CD4-positive, CD25-positive, alpha-beta regulatory T cell (primary cell): ENCODE results near the gene UBE2L6. TPM values are rescaled to one million over a fixed set of nuclear protein-coding genes. Genes with fewer than 3 reads are reported as not detected.

Experiments
- ATAC-seq, 2 donors: fragments of 150-1000 bp; cut with Tn5 transposase; one replicate each; pipeline ENCODE4 v1.10.0; 2021; ENCODE audit warnings: low read depth in 2 of 2, moderate number of reproducible peaks in 2 of 2, moderate library complexity in 1 of 2
- DNase-seq, 3 donors: peaks; one replicate each; pipeline versions ENCODE4 v3.0.0 to v3.0.0-alpha.2; 2012 to 2022; ENCODE audit warnings: mixed read lengths in 1 of 3
- H3K27ac ChIP-seq: one replicate; pipeline ENCODE4 v1.7.0; 2013; ENCODE audit warnings: mild to moderate bottlenecking, low read length; ENCODE audit not compliant: insufficient read depth, poor library complexity, severe bottlenecking
- H3K27me3 ChIP-seq: one replicate; pipeline ENCODE4 v1.7.0; 2013; ENCODE audit warnings: low read length; ENCODE audit not compliant: control insufficient read depth, insufficient read depth
- H3K36me3 ChIP-seq: one replicate; pipeline ENCODE4 v1.7.0; 2013; ENCODE audit warnings: mild to moderate bottlenecking, low read length, moderate library complexity; ENCODE audit not compliant: control insufficient read depth, insufficient read depth
- H3K4me1 ChIP-seq: 2 replicates; pipeline ENCODE4 v1.7.0; 2013; ENCODE audit warnings: mild to moderate bottlenecking, low read length; ENCODE audit not compliant: insufficient read depth, control insufficient read depth, poor library complexity, severe bottlenecking
- H3K4me3 ChIP-seq: one replicate; pipeline ENCODE4 v1.7.0; 2013; ENCODE audit warnings: low read depth, mild to moderate bottlenecking, low read length, moderate library complexity
- H3K9me3 ChIP-seq, 2 experiments: 1 replicate in 1 of 2; 2 replicates in 1 of 2; pipeline ENCODE4 v1.7.0; 2013; ENCODE audit warnings: low read length in 2 of 2, mild to moderate bottlenecking in 1 of 2, moderate library complexity in 1 of 2; ENCODE audit not compliant: control insufficient read depth in 2 of 2
- H3K27ac Mint-ChIP-seq, 3 donors: one replicate each; pipeline ENCODE4 v1.8.0; 2020 to 2022; ENCODE audit warnings: mild to moderate bottlenecking in 3 of 3, mixed read lengths in 3 of 3, moderate library complexity in 2 of 3
- H3K27me3 Mint-ChIP-seq: one replicate; pipeline ENCODE4 v1.8.0; 2022; ENCODE audit warnings: mild to moderate bottlenecking, mixed read lengths
- H3K36me3 Mint-ChIP-seq: one replicate; pipeline ENCODE4 v1.8.0; 2020; ENCODE audit warnings: mixed read lengths
- H3K4me1 Mint-ChIP-seq, 4 donors: one replicate each; pipeline ENCODE4 v1.8.0; 2020 to 2022; ENCODE audit warnings: mixed read lengths in 4 of 4, mild to moderate bottlenecking in 1 of 4
- H3K4me3 Mint-ChIP-seq, 4 donors: one replicate each; pipeline ENCODE4 v1.8.0; 2020 to 2022; ENCODE audit warnings: mild to moderate bottlenecking in 4 of 4, mixed read lengths in 4 of 4, moderate library complexity in 3 of 4
- H3K9me3 Mint-ChIP-seq, 7 donors: one replicate each; pipeline ENCODE4 v1.8.0; 2020 to 2022; ENCODE audit warnings: mixed read lengths in 7 of 7, mild to moderate bottlenecking in 3 of 7, moderate library complexity in 2 of 7
- polyA plus RNA-seq, 4 donors: library from polyadenylated mRNA; unstranded; fragments of 300-500 nt; fragmentation: Illumina TruSeq; gene quantifications; one replicate each; pipeline ENCODE4 v1.2.3, GENCODE V29; 2021
- total RNA-seq: library from RNA; stranded (reverse); gene quantifications from one replicate; pipeline ENCODE4 v1.2.3, GENCODE V29; 2022

The UBE2L6 gene
- total and polyA plus RNA-seq, 5 donors from 2014 or later, result 103 to 406 (median 292) TPM

DNA sequence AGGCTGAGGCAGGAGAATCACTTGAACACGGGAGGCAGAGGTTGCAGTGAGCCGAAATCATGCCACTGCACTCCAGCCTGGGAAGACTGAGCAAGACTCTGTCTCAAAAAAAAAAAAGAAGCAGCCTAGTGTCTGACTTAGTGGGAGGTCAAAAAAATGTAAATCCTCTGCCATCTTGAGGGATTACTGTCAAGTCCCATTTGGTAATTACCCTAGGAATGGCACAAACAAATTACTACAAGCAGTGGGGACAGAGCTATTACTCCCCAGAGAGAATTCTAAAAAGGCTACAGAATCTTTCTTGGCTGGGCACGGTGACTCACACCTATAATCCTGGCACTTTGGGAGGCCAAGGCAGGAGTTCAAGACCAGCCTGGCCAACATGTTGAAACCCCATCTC, 33.8 kb upstream of the UBE2L6 start:
- no peak for ATAC-seq
- Histone ChIP-seq H3K9me3 (no peaks in the 10 kb centered on the region), H3K27ac (no peak overlapping the region)

DNA sequence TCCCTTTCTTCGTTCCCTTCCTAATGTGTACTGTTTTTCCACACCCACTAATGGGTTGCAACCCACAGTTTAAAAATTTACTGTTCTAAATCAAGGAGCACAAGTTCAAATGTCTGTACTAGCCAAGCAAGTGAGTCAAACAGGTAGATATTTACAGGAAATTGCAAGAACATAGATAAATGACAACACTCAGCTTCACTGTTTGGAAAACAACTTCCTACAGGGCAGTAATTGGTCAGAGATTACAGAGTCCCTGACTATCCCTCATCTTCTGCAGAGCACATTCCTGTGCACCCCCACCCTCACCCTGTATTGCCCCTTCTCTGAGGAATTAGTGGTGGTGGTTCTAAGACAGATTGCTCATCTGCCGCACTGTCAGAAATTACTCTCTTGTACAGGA, 31.9 kb upstream of the UBE2L6 start:
- peaks cover 25% of the 10 kb centered on the region for H3K27me3 Mint-ChIP-seq
- no peaks in the 10 kb centered on the region for H3K4me1 ChIP-seq
- no peaks in the 10 kb centered on the region for H3K36me3 ChIP-seq
- no peak overlapping the region for H3K4me3 ChIP-seq
- H3K9me3 Mint-ChIP-seq, result peaks cover 0 to 7% (median 0%) of the 10 kb centered on the region in 7 donors
- no peak for DNase-seq
- no peak overlapping the region for H3K27ac Mint-ChIP-seq
- H3K27me3 ChIP-seq, result peaks cover 15% of the 10 kb centered on the region
- H3K9me3 ChIP-seq, result no peaks in the 10 kb centered on the region
- H3K27ac ChIP-seq, result no peak overlapping the region
- ATAC-seq, result no peak
- no peak overlapping the region for H3K4me3 Mint-ChIP-seq
- H3K36me3 Mint-ChIP-seq, result no peaks in the 10 kb centered on the region
- H3K4me1 Mint-ChIP-seq, result peaks cover 0 to 2% (median 0%) of the 10 kb centered on the region in 4 donors

More for the DNA sequence above, 33.8 kb upstream of the UBE2L6 start:
- Histone ChIP-seq H3K36me3 (no peaks in the 10 kb centered on the region), H3K4me3 (no peak overlapping the region), H3K4me1 (no peaks in the 10 kb centered on the region), H3K27me3 (peaks cover 13% of the 10 kb centered on the region)
- peaks cover 20% of the 10 kb centered on the region for H3K27me3 Mint-ChIP-seq
- H3K4me1 Mint-ChIP-seq, result peaks cover 0 to 6% (median 0%) of the 10 kb centered on the region in 4 donors
- no peak overlapping the region for H3K27ac Mint-ChIP-seq
- H3K4me3 Mint-ChIP-seq, result no peak overlapping the region
- no peak for DNase-seq
- H3K9me3 Mint-ChIP-seq, result peaks cover 0 to 8% (median 0%) of the 10 kb centered on the region in 7 donors
- no peaks in the 10 kb centered on the region for H3K36me3 Mint-ChIP-seq

DNA sequence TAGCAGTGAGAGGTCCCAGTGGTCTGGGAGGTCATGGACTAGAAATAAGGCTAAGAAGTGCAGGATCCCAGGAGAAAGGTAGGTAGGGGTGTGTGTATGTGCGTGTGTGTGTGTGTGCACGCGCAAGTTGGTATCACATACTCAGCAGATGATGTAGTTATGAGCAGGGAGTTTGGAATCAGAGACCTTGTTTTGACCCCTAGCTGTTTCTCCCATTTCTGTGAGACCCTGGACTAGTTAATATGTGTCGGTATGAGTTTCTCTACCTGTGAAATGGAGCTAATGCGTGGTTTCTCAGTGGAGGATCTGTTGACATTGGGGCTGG, 31.3 kb upstream of the UBE2L6 start:
- ATAC-seq, result no peak
- Mint-ChIP-seq H3K4me1 (no peaks in the 10 kb centered on the region), H3K27me3 (peaks cover 30% of the 10 kb centered on the region), H3K4me3 (no peak overlapping the region), H3K36me3 (no peaks in the 10 kb centered on the region), H3K27ac (no peak overlapping the region), H3K9me3 (peaks cover 0 to 7% (median 0%) of the 10 kb centered on the region in 7 donors)
- H3K4me3 ChIP-seq, result no peak overlapping the region
- peaks cover 15% of the 10 kb centered on the region for H3K27me3 ChIP-seq
- no peaks in the 10 kb centered on the region for H3K36me3 ChIP-seq
- no peaks in the 10 kb centered on the region for H3K4me1 ChIP-seq
- no peaks in the 10 kb centered on the region for H3K9me3 ChIP-seq
- no peak for DNase-seq
- no peak overlapping the region for H3K27ac ChIP-seq

DNA sequence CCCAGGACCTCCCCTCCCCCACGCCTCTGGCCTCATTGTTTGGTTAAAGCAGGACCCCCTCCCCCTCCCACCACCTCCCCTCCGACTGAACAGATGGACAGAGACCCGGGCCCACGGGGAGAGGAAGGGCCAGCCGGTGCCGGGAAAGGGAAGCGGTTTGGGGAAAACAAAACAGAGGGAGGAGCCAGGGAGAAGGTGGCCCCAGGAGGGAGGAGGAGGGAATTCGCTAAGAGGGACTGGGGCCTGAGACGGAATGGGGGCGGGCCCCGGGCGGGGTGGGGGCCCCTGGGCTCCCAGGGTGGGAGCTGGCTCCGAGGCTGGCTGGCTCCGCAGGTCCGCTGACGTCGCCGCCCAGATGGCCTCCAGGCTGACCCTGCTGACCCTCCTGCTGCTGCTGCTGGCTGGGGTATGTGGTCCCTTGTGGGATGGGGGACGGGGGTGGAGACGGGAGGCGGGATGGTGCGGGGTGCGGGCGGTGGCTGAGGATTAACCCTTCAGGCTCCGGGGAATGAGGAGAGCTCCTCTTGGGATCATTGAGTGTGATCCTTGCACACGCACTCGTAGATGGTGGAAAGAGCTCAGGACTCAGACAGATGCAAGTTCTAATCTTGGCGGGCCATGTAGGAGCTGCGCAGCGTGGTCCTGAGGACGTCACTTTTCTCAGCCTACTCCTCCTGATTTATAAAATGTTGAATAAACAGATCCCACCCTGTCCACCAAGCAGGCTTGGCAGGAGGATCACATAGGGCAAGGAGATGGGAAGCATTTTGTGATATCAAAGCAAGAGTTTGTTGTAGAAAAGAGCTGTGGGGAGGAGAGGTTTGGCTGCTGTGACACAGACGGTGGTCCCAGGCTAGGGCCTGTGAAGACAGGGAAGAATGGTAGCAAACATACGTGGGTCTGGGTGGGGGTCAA, 30.7 kb upstream of the UBE2L6 start:
- no peak overlapping the region for H3K4me3 Mint-ChIP-seq
- peaks cover 33% of the 10 kb centered on the region for H3K27me3 Mint-ChIP-seq

GRCh38 chr11:57597461-57597915, 30.0 kb upstream of the UBE2L6 start, which contains the start of gene SERPING1:
SERPING1 (plus strand) TSS chr11:57597685; CDS start chr11:57598271, 586 bp downstream.
- Mint-ChIP-seq H3K27me3 (peaks cover 38% of the 10 kb centered on the region), H3K4me3 (peak within 1 kb of the TSS in 1 of 4 donors; percentile 41), H3K9me3 (peaks cover 0 to 7% (median 0%) of the 10 kb centered on the region in 7 donors)

More for the DNA sequence above, 30.7 kb upstream of the UBE2L6 start:
- Mint-ChIP-seq H3K27ac (no peak overlapping the region), H3K4me1 (no peaks in the 10 kb centered on the region), H3K9me3 (peaks cover 0 to 7% (median 0%) of the 10 kb centered on the region in 7 donors), H3K36me3 (no peaks in the 10 kb centered on the region)
- Histone ChIP-seq H3K9me3 (no peaks in the 10 kb centered on the region), H3K36me3 (no peaks in the 10 kb centered on the region), H3K4me3 (no peak overlapping the region), H3K4me1 (no peaks in the 10 kb centered on the region), H3K27me3 (peaks cover 15% of the 10 kb centered on the region), H3K27ac (no peak overlapping the region)
- no peak for DNase-seq
- ATAC-seq, result no peak

DNA sequence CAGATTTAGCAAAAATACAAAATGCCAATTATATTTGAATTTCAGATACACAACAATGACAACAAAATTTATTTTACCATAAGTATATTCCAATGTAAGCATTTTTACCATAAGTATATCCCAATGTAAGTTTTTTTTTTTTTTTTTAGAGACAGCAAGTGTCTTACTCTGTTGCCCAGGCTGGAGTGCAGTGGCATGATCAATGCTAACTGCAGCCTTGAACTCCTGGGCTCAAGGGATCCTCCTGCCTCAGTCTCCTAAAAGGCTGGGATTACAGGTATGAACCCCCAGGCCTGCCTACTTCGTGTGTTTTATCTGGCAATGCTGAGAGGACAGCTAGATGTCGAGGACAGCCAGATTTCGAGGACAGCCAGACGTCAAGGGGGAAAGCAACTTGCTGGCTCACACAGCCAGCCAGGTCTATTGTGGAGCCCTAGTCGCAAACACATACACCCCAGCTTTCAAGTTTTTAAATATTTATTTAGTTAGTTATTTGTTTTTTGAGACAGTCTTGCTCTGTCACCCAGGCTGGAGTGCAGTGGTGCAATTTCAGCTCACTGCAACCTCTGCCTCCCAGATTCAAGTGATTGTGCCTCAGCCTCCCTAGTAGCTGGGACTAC, 28.9 kb upstream of the UBE2L6 start:
- DNase-seq (no peak), ATAC-seq (no peak)
- Mint-ChIP-seq H3K27me3 (peaks cover 41% of the 10 kb centered on the region), H3K27ac (no peak overlapping the region), H3K4me3 (no peak overlapping the region), H3K4me1 (no peaks in the 10 kb centered on the region), H3K9me3 (peaks cover 0 to 4% (median 0%) of the 10 kb centered on the region in 7 donors), H3K36me3 (no peaks in the 10 kb centered on the region)
- Histone ChIP-seq H3K36me3 (no peaks in the 10 kb centered on the region), H3K4me1 (no peaks in the 10 kb centered on the region), H3K4me3 (no peak overlapping the region), H3K27ac (no peak overlapping the region), H3K9me3 (no peaks in the 10 kb centered on the region), H3K27me3 (peaks cover 17% of the 10 kb centered on the region)

More at GRCh38 chr11:57597461-57597915, 30.0 kb upstream of the UBE2L6 start, which contains the start of gene SERPING1:
- Histone ChIP-seq H3K36me3 (no peaks in the 10 kb centered on the region), H3K9me3 (no peaks in the 10 kb centered on the region), H3K4me3 (no peak within 1 kb of the TSS), H3K27ac (no peak within 1 kb of the TSS), H3K4me1 (no peaks in the 10 kb centered on the region), H3K27me3 (peaks cover 17% of the 10 kb centered on the region)
- no peak for DNase-seq
- no peak for ATAC-seq
- Mint-ChIP-seq H3K27ac (no peak within 1 kb of the TSS), H3K36me3 (no peaks in the 10 kb centered on the region), H3K4me1 (no peaks in the 10 kb centered on the region)

GRCh38 chr11:57588046-57588710, 20.7 kb upstream of the UBE2L6 start:
- H3K4me3 Mint-ChIP-seq, result no peak overlapping the region
- H3K36me3 Mint-ChIP-seq, result no peaks in the 10 kb centered on the region
- no peaks in the 10 kb centered on the region for H3K4me1 ChIP-seq
- peaks cover 0 to 1% (median 0%) of the 10 kb centered on the region in 7 donors for H3K9me3 Mint-ChIP-seq
- H3K36me3 ChIP-seq, result no peaks in the 10 kb centered on the region
- peaks cover 0 to 5% (median 2%) of the 10 kb centered on the region in 4 donors for H3K4me1 Mint-ChIP-seq
- H3K27me3 Mint-ChIP-seq, result peaks cover 10% of the 10 kb centered on the region
- peak overlapping the region in 1 of 3 donors; percentile 2 for H3K27ac Mint-ChIP-seq
- ATAC-seq, result no peak
- H3K27me3 ChIP-seq, result peaks cover 1% of the 10 kb centered on the region
- no peak for DNase-seq
- H3K4me3 ChIP-seq, result no peak overlapping the region
- no peak overlapping the region for H3K27ac ChIP-seq
- H3K9me3 ChIP-seq, result no peaks in the 10 kb centered on the region
